CD4-positive, alpha-beta T cell treated with Interleukin-12 subunit alpha and Interleukin-12 subunit beta, for 1 hour (primary cell): Measurements from ENCODE around the gene MORF4L1.
"Not testable (repeated sequence)": the region's sequence is repeated elsewhere in the genome, so short reads cannot be mapped to it uniquely, and the experiment has no call there.

Experiments
- DNase-seq: peaks from one replicate; pipeline ENCODE4 v3.0.0-alpha.2; 2020

Gene MORF4L1, protein sequence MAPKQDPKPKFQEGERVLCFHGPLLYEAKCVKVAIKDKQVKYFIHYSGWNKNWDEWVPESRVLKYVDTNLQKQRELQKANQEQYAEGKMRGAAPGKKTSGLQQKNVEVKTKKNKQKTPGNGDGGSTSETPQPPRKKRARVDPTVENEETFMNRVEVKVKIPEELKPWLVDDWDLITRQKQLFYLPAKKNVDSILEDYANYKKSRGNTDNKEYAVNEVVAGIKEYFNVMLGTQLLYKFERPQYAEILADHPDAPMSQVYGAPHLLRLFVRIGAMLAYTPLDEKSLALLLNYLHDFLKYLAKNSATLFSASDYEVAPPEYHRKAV

DNA sequence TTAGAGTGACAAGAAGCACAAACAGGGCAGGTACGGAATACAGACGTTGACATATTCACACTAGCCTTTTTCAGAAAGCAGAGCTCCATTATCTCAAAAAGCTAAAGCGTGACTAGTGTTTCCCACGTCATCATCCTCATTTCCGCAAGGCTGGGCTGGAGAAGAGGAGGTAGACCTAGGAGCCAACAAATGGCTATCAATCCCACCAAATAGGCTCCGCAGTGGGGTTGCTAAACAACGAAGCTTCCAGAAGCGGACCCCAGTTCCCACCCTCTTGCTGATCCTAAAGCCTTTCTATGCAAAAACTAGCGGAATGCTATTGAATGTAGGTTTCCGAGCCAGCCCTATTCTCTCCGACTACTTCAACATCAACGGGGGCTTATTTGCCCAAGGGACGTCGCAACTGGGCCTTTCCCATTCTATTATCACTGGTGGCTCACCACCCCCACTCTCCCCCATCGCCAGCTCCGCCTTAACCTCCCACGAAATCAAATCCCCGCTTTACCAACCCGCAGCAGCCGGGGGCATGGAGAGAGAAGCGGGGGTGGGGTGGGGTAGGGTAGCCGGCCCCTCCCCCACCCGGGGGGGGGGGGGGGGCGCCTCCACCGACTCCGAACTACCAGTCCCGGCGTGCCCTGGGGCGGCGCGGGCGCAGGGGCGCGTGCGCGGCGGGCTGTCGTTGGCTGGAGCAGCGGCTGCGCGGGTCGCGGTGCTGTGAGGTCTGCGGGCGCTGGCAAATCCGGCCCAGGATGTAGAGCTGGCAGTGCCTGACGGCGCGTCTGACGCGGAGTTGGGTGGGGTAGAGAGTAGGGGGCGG, at the start of gene MORF4L1:
Gene MORF4L1 (plus strand): TSS at position 736 of the 817 bp plus-strand sequence. CDS start 128 bp downstream, outside the sequence.
- peak; percentile 97 for DNase-seq

DNA sequence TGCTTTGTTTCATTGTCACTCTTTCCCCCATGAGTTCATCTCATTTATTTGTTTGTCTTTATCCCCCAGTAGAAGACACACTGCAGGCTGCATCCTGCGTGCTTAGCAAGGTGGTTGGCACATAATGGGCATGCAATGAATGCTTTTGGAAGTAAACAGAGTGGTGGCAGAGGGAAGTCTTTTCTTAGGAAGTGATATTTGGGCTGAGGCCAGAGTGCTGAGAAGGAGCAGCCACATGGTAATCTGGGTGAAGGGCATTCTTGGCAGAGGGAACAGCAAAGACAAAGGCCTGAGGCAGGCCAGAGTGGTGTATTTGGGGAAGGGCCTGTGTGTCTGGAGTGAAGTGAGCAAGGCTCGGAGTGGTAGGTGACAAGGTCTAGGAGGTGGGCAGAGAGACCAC, 43.8 kb upstream of the MORF4L1 start:
- DNase-seq: no peak

- DNase-seq: no peak
Observed at GRCh38 chr15:78830514-78831228, 42.0 kb upstream of the MORF4L1 start.

- no peak for DNase-seq
Observed at GRCh38 chr15:78831229-78832207, 41.2 kb upstream of the MORF4L1 start.

DNA sequence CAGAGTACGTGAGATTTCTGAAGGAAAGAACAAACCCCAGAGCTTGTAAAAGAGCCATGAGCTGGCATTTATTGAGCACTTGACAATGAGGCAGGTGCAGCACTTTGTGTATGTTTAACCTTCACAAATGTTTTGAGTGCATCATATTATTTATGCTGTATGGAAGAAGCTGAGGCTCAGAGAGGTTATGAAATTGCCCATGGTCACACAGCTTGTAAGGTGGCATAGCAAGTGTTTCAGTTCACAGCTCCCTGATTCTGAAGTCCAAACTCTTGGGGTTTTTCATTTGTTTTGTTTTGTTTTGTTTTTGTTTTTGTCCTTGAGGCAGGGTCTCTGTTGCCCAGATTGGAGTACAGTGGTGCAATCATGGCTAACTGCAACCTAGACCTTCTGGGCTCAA, 36.4 kb upstream of the MORF4L1 start:
- no peak for DNase-seq

GRCh38 chr15:78837131-78837530, 35.6 kb upstream of the MORF4L1 start:
- DNase-seq: no peak

DNA sequence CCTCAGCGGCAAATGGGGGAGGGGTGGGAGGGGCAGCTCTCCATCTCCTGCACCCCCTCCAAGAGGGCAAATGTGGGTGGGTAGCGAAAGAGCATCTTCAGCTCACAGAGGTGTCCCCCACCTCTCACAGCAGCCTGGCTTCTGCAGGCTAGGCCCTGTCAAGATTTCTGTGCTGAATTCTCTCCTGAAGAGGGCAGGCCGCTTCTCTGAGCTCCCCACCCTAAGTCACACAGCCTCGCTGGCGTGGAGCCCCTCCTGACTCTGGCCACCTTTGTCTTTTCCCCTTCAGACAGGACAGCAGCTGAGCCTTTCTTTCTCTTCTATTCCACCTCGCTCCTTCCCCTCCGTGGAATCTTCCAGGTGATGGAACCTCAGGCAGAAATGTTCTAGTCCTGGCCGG, 35.1 kb upstream of the MORF4L1 start:
- DNase-seq: no peak

DNA sequence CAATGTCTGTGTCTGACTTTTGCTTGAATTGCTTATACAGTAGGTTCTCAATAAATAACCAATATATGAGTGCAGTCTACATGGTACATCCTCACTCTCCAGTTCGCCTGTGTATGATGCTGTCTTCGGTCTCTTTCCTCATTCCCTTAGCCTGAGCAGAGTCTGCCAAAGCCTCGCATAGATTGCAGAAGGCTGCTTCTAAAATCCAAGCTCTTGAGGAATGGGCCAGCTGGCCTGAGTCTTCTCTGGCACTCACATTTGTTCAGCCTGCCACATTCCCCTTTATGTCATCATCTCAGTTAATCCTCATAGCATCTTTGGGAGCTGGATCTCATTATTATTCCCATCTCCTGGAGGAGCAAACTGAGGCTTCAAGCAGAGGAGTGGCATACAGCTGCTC, 34.2 kb upstream of the MORF4L1 start:
- no peak for DNase-seq

- not testable (repeated sequence) for DNase-seq
Observed at GRCh38 chr15:78839151-78839550, 33.5 kb upstream of the MORF4L1 start.

DNA sequence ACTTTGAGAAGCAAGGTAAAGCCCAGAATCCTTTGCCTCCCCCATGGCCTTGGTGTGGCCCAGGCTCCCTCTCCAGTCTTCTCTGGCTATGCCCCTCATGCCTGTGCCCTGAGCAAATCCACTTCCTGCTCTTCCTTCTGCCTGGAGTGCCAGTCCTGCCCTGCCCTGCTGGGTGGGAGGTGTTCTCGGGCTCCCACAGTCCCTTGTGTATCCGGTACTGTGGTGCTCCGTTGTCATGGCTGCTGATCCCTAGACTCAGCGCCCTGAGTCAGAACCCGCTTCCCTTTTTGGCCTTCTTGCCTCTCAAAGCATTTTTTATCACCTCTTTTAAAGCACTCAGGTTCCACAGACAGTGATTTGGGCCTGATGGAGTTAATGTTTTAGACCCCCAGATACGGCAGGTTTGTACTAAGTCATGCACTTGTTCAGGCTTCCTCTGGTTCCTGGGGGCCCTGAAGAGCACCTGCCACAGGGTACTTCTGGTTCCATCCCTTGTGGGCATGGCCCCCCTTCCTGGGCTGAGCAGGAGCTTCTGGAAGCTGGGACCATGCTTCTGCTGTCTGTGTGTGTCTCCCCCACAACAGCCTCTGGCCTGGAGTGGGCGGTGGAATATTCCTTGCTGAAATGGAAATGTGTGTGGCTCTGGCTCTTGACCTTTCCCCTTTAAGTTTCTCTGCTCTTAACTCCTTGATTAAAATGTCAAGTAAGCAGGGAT, 31.9 kb upstream of the MORF4L1 start:
- no peak for DNase-seq

DNA sequence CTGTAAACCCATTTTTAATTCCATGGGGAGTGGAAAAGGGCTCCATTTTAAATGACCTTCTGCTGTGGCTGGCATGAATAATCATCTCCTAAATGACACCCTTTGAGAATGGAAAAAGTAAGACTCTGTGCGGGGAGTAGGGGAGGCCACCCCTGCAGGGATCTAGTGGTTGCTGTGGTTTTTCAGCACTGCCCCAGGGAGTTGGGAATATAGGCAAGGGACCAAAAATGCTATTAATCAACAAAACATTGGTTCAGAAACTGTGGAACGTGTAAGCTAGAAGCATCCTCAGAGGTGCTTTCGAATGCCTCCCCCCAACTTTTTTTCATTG, 31.3 kb upstream of the MORF4L1 start:
- no peak for DNase-seq

DNA sequence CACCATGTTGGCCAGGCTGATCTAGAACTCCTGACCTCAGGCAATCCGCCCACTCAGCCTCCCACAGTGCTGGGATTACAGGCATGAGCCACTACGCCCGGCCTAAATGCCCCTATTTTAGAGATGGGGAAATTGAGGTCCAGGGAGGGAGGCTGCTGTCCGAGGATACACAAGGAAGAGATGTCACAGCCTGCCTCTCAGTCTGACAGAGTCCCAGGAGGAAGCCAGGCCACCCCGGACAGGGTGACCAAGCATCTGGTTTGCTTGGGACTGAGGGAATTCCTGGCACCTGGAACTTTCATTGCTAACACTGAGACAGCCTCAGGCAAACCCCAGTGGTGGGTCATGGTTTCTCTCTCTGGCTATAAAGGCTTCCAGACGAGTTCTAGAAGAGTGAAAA, 30.8 kb upstream of the MORF4L1 start:
- DNase-seq: no peak

DNA sequence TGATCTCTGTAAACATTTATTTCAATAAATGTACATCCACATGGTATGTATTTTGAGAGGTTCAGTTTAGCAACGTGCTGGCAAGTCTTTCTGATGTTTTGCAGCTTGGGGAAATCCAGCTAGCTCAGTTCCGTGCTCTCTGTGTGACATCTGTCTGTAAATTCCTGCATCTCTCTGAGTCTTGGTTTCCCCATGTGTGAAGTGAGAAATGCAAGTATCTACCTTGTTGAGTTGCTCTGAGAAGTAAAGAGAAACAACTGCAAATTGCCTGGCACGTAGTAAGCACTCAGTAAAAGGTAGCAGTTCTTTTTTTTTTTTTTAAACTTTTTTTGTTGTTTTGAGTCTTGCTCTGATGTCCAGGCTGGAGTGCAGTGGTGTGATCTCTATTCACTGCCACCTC, 30.2 kb upstream of the MORF4L1 start:
- no peak for DNase-seq

DNA sequence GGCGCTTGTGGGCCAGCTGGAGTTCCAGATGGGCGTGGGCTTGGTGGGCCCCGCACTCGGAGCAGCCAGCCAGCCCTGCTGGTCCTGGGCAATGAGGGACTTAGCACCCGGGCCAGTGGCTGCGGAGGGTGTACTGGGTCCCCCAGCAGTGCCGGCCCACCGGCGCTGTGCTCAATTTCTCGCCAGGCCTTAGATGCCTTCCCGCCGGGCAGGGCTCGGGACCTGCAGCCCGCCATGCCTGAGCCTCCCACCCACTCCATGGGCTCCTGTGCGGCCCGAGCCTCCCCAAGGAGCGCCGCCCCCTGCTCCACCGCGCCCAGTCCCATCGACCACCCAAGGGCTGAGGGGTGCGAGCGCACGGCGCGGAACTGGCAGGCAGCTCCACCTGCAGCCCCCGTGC, 25.8 kb upstream of the MORF4L1 start:
- not testable (repeated sequence) for DNase-seq

- DNase-seq: not testable (repeated sequence)
Observed at GRCh38 chr15:78847387-78847906, 25.2 kb upstream of the MORF4L1 start.

DNA sequence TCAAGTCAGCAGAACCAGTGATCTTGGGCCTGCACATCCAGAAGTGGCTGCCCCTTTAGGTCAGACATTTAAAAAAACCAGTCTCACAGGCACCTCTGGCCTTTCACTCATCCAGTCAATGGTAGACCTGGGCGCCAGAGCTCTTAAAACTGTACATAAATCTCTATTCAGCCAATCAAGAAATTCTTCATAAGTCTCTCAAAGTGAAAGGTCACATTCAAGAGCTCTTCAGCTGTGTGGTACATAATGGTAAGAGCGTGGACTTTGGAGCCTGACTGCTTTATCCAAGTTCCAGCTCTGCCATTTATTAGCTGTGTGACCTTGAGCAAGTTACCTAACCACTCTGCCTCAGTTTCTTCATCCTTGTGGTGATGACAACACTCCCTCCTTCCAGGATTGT, 22.3 kb upstream of the MORF4L1 start:
- DNase-seq: no peak

GRCh38 chr15:78850941-78851755, 21.5 kb upstream of the MORF4L1 start:
- DNase-seq: no peak

GRCh38 chr15:78853500-78853899, 19.2 kb upstream of the MORF4L1 start:
- DNase-seq: no peak

- DNase-seq: no peak
Observed at GRCh38 chr15:78854833-78855372, 17.8 kb upstream of the MORF4L1 start.

- DNase-seq: no peak
Observed at GRCh38 chr15:78855746-78856145, 16.9 kb upstream of the MORF4L1 start.
